Measurements from ENCODE around the gene HMCN1.

DNA sequence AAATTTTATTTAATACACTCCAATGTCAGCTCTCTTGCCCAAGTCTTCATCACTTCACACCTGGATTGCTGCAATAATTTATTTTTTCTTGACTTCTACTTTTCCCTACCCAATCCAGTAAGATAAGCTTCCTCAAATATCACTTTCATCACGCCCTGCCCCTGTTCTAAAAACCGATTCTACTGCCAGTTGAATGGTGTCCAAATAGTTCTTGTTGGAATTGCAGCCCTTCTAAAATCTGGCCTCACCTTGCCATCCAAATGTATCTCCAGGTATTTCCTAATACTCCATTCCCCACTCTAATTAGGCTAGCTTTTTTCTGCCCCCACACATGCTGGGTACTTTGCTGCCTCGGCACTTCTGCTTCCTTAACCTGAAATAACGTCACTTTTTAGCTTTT is 152.5 kb downstream of the HMCN1 start:
- TF ChIP-seq, protein P1, sequence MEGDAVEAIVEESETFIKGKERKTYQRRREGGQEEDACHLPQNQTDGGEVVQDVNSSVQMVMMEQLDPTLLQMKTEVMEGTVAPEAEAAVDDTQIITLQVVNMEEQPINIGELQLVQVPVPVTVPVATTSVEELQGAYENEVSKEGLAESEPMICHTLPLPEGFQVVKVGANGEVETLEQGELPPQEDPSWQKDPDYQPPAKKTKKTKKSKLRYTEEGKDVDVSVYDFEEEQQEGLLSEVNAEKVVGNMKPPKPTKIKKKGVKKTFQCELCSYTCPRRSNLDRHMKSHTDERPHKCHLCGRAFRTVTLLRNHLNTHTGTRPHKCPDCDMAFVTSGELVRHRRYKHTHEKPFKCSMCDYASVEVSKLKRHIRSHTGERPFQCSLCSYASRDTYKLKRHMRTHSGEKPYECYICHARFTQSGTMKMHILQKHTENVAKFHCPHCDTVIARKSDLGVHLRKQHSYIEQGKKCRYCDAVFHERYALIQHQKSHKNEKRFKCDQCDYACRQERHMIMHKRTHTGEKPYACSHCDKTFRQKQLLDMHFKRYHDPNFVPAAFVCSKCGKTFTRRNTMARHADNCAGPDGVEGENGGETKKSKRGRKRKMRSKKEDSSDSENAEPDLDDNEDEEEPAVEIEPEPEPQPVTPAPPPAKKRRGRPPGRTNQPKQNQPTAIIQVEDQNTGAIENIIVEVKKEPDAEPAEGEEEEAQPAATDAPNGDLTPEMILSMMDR (IDR thresholded peaks at IDR 0.05; ENCODE audit: low read length): no peak
- TF ChIP-seq EZH2phosphoT487 (IDR thresholded peaks at IDR 0.05; ENCODE audit: low read length) (no peak), EZH2 (optimal IDR thresholded peaks at IDR 0.05; ENCODE audit: low read depth, low read length) (no peak)
